ENCODE measurements around the gene GPC6. TPM values are rescaled to one million over a fixed set of nuclear protein-coding genes. Genes with fewer than 3 reads are reported as not detected.

The GPC6 gene
- total RNA-seq, 1 donor from 2014 or later = 50.3 TPM

DNA sequence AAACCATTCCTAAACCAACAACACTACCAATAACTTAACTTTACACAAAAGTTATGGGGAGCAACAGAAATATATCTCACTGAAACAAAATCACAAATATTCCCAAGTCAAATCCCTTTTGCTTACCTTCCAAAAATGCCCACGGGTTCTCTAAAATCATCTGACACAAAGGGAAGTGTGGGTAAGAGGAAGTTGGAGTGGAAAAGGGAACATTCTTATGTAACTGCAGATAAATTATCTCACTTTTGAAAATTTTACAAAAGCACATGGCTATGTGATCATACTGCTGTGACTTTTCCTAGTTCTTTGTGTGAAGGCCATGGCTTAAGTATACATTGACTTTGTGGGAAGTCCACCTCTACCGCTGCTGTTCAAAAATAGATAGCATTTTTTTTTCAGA lies 350.5 kb downstream of the GPC6 start:
- peaks cover 2% of the 10 kb centered on the region for H3K36me3 Mint-ChIP-seq (ENCODE audit: insufficient read depth)
- H3K27ac Mint-ChIP-seq = no peak overlapping the region
- peaks cover 7% of the 10 kb centered on the region for H3K9me3 Mint-ChIP-seq (ENCODE audit: low read depth)
- H3K4me1 Mint-ChIP-seq (ENCODE audit: low read depth) = no peaks in the 10 kb centered on the region
- no peak for DNase-seq (ENCODE audit: low spot score, unreplicated experiment)
- no peaks in the 10 kb centered on the region for H3K27me3 Mint-ChIP-seq
- TF ChIP-seq, protein P1, sequence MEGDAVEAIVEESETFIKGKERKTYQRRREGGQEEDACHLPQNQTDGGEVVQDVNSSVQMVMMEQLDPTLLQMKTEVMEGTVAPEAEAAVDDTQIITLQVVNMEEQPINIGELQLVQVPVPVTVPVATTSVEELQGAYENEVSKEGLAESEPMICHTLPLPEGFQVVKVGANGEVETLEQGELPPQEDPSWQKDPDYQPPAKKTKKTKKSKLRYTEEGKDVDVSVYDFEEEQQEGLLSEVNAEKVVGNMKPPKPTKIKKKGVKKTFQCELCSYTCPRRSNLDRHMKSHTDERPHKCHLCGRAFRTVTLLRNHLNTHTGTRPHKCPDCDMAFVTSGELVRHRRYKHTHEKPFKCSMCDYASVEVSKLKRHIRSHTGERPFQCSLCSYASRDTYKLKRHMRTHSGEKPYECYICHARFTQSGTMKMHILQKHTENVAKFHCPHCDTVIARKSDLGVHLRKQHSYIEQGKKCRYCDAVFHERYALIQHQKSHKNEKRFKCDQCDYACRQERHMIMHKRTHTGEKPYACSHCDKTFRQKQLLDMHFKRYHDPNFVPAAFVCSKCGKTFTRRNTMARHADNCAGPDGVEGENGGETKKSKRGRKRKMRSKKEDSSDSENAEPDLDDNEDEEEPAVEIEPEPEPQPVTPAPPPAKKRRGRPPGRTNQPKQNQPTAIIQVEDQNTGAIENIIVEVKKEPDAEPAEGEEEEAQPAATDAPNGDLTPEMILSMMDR (IDR thresholded peaks at IDR 0.05; ENCODE audit: unreplicated experiment) = no peak
- no peak overlapping the region for H3K4me3 Mint-ChIP-seq (ENCODE audit: low read depth)

DNA sequence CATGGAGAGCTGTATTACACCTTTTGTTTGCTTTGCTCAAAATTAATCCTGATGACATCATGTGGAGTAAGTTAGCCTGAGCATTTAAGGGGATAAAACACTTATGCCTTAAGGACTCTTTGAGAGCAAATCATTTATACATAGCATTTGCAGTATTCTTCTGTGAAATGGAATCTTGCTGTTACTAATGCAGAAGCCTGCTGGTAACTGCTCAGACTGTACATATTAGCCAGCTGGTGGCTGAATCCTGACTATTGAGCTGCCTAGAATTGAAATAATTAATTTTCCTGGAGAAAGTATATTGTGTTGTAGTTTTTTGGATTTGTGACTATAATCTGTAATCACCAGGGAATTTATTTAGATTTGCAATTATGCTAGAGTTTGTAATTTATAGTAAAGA lies 363.2 kb downstream of the GPC6 start:
- Mint-ChIP-seq H3K9me3 (ENCODE audit: low read depth) (no peaks in the 10 kb centered on the region), H3K4me1 (ENCODE audit: low read depth) (no peaks in the 10 kb centered on the region), H3K36me3 (ENCODE audit: insufficient read depth) (no peaks in the 10 kb centered on the region), H3K27ac (no peak overlapping the region), H3K27me3 (no peaks in the 10 kb centered on the region), H3K4me3 (ENCODE audit: low read depth) (no peak overlapping the region)
- DNase-seq (ENCODE audit: low spot score, unreplicated experiment) = no peak
- TF ChIP-seq, protein P1 (IDR thresholded peaks at IDR 0.05; ENCODE audit: unreplicated experiment) = no peak

DNA sequence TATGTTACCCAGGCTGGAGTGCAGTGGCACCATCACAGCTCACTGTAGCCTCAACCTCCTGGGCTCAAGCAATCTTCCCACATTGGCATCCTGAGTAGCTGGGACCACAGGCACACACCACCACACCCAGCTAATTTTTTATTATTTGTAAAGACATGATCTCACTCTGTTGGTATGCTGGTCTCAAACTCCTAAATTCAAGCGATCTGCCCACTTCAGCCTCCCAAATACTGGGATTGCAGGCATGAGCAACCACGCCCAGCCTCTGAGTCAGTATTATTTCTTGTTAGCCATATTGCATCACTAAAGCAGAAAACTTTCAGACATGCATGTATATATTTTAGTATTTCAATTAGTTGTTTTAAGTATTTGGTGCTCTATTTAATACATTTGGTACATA lies 376.4 kb downstream of the GPC6 start:
- no peak for DNase-seq (ENCODE audit: low spot score, unreplicated experiment)
- Mint-ChIP-seq H3K4me1 (ENCODE audit: low read depth) (no peaks in the 10 kb centered on the region), H3K27ac (no peak overlapping the region), H3K4me3 (ENCODE audit: low read depth) (no peak overlapping the region), H3K9me3 (ENCODE audit: low read depth) (no peaks in the 10 kb centered on the region), H3K27me3 (no peaks in the 10 kb centered on the region), H3K36me3 (ENCODE audit: insufficient read depth) (no peaks in the 10 kb centered on the region)
- TF ChIP-seq, protein P1 (IDR thresholded peaks at IDR 0.05; ENCODE audit: unreplicated experiment) = no peak

DNA sequence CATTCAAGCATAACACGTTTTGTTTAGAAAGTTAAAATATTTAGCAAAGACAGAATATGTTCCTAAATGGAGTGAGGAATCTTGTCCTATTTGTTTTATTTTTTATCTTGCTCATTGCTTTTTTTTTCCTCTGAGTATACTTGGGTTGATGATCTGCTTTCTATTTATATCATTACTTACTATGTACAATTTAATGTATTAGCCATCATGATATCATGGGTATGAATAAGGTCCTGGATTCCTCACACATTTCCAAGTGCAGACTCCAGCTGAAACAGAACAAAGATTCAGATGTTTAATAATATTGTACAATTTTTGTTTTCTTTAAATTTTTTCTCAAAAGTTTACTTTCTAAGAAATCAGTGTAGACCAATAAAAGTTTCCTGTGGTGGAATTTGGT lies 388.2 kb downstream of the GPC6 start:
- Mint-ChIP-seq H3K9me3 (ENCODE audit: low read depth) (no peaks in the 10 kb centered on the region), H3K27ac (no peak overlapping the region), H3K4me3 (ENCODE audit: low read depth) (no peak overlapping the region), H3K4me1 (ENCODE audit: low read depth) (peaks cover 3% of the 10 kb centered on the region), H3K36me3 (ENCODE audit: insufficient read depth) (no peaks in the 10 kb centered on the region), H3K27me3 (no peaks in the 10 kb centered on the region)
- no peak for DNase-seq (ENCODE audit: low spot score, unreplicated experiment)
- TF ChIP-seq, protein P1 (IDR thresholded peaks at IDR 0.05; ENCODE audit: unreplicated experiment) = no peak

DNA sequence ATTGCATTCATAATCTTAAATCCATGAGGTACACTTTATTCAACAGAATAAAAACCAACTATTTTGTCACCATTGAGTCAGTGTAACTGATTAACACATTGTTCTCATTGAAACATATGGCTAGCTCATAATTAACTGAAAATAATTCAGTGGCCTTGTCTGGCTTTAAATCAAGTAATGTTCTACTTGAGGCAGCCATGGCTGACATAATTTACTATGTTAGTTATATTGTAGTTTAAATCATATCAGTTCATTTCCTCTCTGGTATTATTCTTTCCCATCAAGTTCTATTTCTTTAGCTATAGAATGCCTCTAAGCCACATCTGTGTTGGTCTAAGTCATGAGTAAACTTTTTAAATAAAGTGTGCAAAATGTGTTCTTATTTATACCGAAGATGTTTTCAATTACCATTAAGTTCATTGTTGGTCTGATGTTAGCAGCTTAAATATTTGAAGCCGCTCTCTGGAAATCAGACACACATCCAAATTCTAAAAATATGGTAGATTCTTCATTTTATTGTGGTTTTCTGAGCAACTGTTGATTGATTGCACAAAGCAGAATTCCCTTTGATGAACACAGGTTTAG lies 393.7 kb downstream of the GPC6 start:
- no peaks in the 10 kb centered on the region for H3K36me3 Mint-ChIP-seq (ENCODE audit: insufficient read depth)
- no peaks in the 10 kb centered on the region for H3K9me3 Mint-ChIP-seq (ENCODE audit: low read depth)
- no peaks in the 10 kb centered on the region for H3K27me3 Mint-ChIP-seq
- TF ChIP-seq, protein P1 (IDR thresholded peaks at IDR 0.05; ENCODE audit: unreplicated experiment) = no peak
- no peak for DNase-seq (ENCODE audit: low spot score, unreplicated experiment)
- H3K4me1 Mint-ChIP-seq (ENCODE audit: low read depth) = peaks cover 1% of the 10 kb centered on the region
- no peak overlapping the region for H3K4me3 Mint-ChIP-seq (ENCODE audit: low read depth)
- H3K27ac Mint-ChIP-seq = no peak overlapping the region

All from progenitor cell of endocrine pancreas (in vitro differentiated cells).